H1 (cell line): ENCODE measurements around the gene EGFR. TPM values are rescaled to one million over a fixed set of nuclear protein-coding genes. Genes with fewer than 3 reads are reported as not detected.

ENCODE experiments used
- CHD1 ChIP-seq: IDR thresholded peaks from 2 replicates; pipeline ENCODE4 v1.6.1; 2012; ENCODE audit warnings: low read depth, low read length, improper control_type of control experiment
- CHD2 ChIP-seq: IDR thresholded peaks from 2 replicates; pipeline ENCODE4 v1.6.1; 2012; ENCODE audit warnings: low read length, improper control_type of control experiment
- EP300 ChIP-seq, 2 experiments: IDR thresholded peaks; 1 replicate in 1 of 2; 2 replicates in 1 of 2; pipeline ENCODE4 v1.6.1; 2011 to 2012; ENCODE audit warnings: low read depth in 2 of 2, low read length in 2 of 2, mild to moderate bottlenecking in 2 of 2, borderline replicate concordance in 1 of 2, inconsistent platforms in 1 of 2, moderate library complexity in 1 of 2
- GTF2F1 ChIP-seq: IDR thresholded peaks from 2 replicates; pipeline ENCODE4 v1.6.1; 2012; ENCODE audit warnings: low read depth, low read length, improper control_type of control experiment, borderline replicate concordance
- MAFK ChIP-seq: IDR thresholded peaks from 2 replicates; pipeline ENCODE4 v1.6.1; 2012; ENCODE audit warnings: low read depth, mild to moderate bottlenecking, improper control_type of control experiment, low read length
- RAD21 ChIP-seq, 2 experiments: IDR thresholded peaks in 1 of 2; conservative IDR thresholded peaks in 1 of 2; 2 replicates each; pipeline ENCODE4 v1.6.1; 2011; ENCODE audit warnings: low read depth in 2 of 2, low read length in 2 of 2, improper control_type of control experiment in 1 of 2, inconsistent platforms in 1 of 2, mild to moderate bottlenecking in 1 of 2, moderate library complexity in 1 of 2
- SAP30 ChIP-seq: fragments of 300-600 bp; sonication (generic); IDR thresholded peaks from 2 replicates; pipeline ENCODE4 v1.7.1; 2012; ENCODE audit warnings: low read length, moderate library complexity, mild to moderate bottlenecking, inconsistent platforms; ENCODE audit not compliant: insufficient read depth, insufficient replicate concordance
- SUZ12 ChIP-seq: fragments of 200-600 bp; sonication (generic); IDR thresholded peaks from 2 replicates; pipeline ENCODE4 v1.6.1; 2012; ENCODE audit warnings: mild to moderate bottlenecking, inconsistent platforms, low read length, moderate library complexity, mixed read lengths
- polyA plus RNA-seq, 7 experiments: library from polyadenylated mRNA; depleted of rRNA in 3 of 7; stranded (reverse) in 5 of 7; unstranded in 2 of 7; fragments of >200 nt in 5 of 7; fragments of 200-250 nt in 2 of 7; gene quantifications; 1 replicate in 5 of 7; 2 replicates in 1 of 7; 4 replicates in 1 of 7; pipeline versions ENCODE4 v1.2.1 to v1.2.3, GENCODE V29; 2011 to 2013; ENCODE audit warnings: missing spikeins in 2 of 7, mixed read lengths in 2 of 7
- total RNA-seq: library from RNA; stranded (reverse); fragmentation: NEBNext Ultra II Directional; extraction: Animal tissue kit (Norgen Biotek cat#: 25700); gene quantifications from 2 replicates; pipeline ENCODE4 v1.2.1, GENCODE V29; 2021

The EGFR gene
- total and polyA plus RNA-seq, 2 of the 8 experiments (the other 6 are each of a cell fraction or from before 2014, with no cell fraction given), result 1.9 to 5.8 TPM

- TF ChIP-seq RAD21 (IDR thresholded peaks at IDR 0.05 in 1 of 2, conservative IDR thresholded peaks at IDR 0.05 in 1 of 2; ENCODE audit: low read depth in 2 of 2, low read length in 2 of 2), result no peak
- TF ChIP-seq SAP30, result no peak
- no peak for TF ChIP-seq CHD1
- no peak for TF ChIP-seq EP300 (IDR thresholded peaks at IDR 0.05; ENCODE audit: borderline replicate concordance in 1 of 2, low read depth in 2 of 2, low read length in 2 of 2)
- no peak for TF ChIP-seq GTF2F1
- TF ChIP-seq MAFK, result no peak
- TF ChIP-seq CHD2, result no peak
- TF ChIP-seq SUZ12, result no peak
Measured at GRCh38 chr7:55026086-55026790, 7.4 kb downstream of the EGFR start (continued).
